ENCODE data around the gene CDR2. TPM values are rescaled to one million over a fixed set of nuclear protein-coding genes. Genes with fewer than 3 reads are reported as not detected.
A peak's percentile ranks its signal among the peaks of the same experiment; 100 is the strongest.
"Not testable (repeated sequence)": the region's sequence is repeated elsewhere in the genome, so short reads cannot be mapped to it uniquely, and the experiment has no call there.

The CDR2 gene
- total RNA-seq, 4 donors from 2014 or later: 10.7 to 37.1 (median 21.6) TPM

DNA sequence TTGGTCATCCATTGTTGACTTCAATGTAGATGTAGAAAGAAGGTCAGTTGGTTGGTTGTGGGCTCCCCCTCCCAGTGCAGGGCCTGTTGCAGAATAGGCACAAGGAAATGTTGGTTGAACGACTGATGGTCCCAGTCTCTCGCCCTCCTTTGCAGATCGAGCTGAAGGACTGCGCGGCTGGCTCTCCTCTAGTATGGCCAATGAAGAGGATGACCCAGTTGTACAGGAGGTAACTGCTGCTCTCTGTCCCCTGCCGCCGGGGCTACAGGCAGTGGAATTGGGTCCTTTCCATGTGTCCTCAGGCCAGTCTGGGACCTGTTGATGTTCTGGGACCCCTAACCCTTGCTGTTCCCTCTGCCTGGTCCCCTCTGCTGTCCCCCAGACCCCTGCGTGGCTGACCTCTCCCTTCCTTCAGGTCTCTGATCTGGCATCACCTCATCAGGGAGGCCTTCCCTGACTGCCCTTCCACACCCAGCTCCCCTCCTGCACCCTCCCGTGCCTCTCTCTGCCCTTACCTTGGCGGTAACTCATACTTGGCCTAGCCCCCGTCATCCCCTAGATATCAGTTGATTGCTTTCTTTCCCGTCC is 71.5 kb downstream of the CDR2 start:
- Histone ChIP-seq H3K4me1 (peaks cover 37% of the 10 kb centered on the region), H3K9me3 (no peaks in the 10 kb centered on the region), H3K4me3 (no peak overlapping the region), H3K27ac (no peak overlapping the region), H3K27me3 (no peaks in the 10 kb centered on the region), H3K36me3 (peaks cover 33% of the 10 kb centered on the region)
- no peak for DNase-seq (ENCODE audit: low spot score in 2 of 2)
- 95% methylated on average over 12 of the region's 12 CpGs for WGBS
- TF ChIP-seq EP300 (IDR thresholded peaks at IDR 0.05) (no peak), POLR2A (IDR thresholded peaks at IDR 0.05) (no peak), POLR2AphosphoS5 (IDR thresholded peaks at IDR 0.05) (no peak)
- TF ChIP-seq, protein P1, sequence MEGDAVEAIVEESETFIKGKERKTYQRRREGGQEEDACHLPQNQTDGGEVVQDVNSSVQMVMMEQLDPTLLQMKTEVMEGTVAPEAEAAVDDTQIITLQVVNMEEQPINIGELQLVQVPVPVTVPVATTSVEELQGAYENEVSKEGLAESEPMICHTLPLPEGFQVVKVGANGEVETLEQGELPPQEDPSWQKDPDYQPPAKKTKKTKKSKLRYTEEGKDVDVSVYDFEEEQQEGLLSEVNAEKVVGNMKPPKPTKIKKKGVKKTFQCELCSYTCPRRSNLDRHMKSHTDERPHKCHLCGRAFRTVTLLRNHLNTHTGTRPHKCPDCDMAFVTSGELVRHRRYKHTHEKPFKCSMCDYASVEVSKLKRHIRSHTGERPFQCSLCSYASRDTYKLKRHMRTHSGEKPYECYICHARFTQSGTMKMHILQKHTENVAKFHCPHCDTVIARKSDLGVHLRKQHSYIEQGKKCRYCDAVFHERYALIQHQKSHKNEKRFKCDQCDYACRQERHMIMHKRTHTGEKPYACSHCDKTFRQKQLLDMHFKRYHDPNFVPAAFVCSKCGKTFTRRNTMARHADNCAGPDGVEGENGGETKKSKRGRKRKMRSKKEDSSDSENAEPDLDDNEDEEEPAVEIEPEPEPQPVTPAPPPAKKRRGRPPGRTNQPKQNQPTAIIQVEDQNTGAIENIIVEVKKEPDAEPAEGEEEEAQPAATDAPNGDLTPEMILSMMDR (IDR thresholded peaks at IDR 0.05): no peak

DNA sequence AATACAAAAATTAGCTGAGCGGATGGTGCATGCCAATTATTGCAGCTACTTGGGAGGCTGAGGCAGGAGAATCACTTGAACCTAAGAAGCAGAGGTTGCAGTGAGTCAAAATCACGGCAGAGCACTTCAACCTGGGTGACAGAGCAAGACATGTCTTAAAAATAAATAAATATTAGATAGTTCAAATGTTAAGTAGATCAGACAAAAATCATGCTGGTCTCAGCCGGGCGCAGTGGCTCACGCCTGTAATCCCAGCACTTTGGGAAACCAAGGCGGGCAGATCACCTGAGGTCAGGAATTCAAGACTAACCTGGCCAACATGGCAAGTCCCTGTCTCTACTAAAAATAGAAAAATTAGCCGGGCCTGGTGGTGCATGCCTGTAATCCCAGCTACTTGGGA is 73.0 kb downstream of the CDR2 start:
- H3K4me3 ChIP-seq; DNase-seq (ENCODE audit: low spot score in 2 of 2); H3K9me3 ChIP-seq; H3K27me3 ChIP-seq; H3K27ac ChIP-seq: not testable (repeated sequence)
- peaks cover 43% of the 10 kb centered on the region for H3K4me1 ChIP-seq
- H3K36me3 ChIP-seq: peaks cover 19% of the 10 kb centered on the region
- WGBS: 90% methylated on average over 7 of the region's 7 CpGs

DNA sequence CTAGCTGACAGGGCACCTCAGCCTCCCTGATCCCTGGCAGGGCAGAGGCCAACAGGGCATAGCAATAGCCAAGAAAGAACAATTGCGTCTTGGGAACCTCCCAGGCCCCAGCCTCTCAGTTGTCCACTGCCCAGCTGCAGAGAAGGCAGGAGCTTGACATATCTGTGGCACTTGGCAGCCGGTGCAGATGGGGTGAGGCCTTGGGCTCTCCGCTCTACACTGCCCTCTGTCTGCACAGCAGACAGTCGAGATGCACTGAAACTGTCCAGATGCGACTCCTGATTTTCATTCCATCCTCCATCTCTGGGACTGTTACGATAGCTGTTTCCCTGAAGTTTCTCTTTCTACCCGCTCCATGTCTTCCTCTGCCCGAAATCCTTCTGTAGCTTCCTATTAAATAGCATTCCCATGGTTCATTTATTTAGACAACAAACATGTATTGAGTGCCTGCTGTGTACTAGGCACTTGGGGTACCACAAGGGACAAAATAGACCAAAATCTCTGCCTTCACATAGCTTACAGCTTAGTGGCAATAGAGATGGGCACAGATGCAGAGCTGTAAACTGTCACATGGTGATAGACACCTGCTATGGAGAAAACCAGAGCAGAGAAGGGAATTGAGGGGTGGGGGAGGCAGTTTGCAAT is 73.9 kb downstream of the CDR2 start:
- Histone ChIP-seq H3K27ac (no peak overlapping the region), H3K36me3 (peaks cover 10% of the 10 kb centered on the region), H3K9me3 (no peaks in the 10 kb centered on the region), H3K27me3 (no peaks in the 10 kb centered on the region), H3K4me1 (peaks cover 47% of the 10 kb centered on the region), H3K4me3 (no peak overlapping the region)
- WGBS: 37% methylated on average over 8 of the region's 8 CpGs
- DNase-seq (ENCODE audit: low spot score in 2 of 2): no peak
- TF ChIP-seq, protein P1 (IDR thresholded peaks at IDR 0.05): peak in 1 of 2 donors; percentile 72
- no peak for TF ChIP-seq EP300 (IDR thresholded peaks at IDR 0.05)

DNA sequence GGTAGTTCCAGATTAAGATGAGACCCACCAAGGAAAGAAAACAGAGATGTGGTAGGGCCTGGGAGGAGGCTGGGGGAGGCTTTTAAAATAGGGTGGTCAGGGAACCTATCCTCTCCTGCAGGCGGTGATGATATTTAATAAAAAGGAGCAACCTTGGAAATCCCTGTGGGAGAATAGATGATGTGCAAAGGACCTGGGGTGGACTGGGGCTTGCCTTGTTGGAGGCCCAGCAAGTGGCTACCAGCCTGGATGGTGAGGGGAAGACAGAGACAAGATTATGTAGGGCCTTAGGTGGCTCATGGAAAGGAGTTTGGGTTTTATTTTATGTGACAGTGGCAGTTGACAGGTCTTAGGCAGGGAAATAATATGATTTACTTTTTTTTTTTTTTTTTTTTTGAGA is 75.4 kb downstream of the CDR2 start:
- Histone ChIP-seq H3K27me3 (no peaks in the 10 kb centered on the region), H3K36me3 (peaks cover 8% of the 10 kb centered on the region), H3K4me3 (no peak overlapping the region), H3K4me1 (peaks cover 47% of the 10 kb centered on the region), H3K27ac (no peak overlapping the region), H3K9me3 (no peaks in the 10 kb centered on the region)
- no peak for DNase-seq (ENCODE audit: low spot score in 2 of 2)
- TF ChIP-seq POLR2AphosphoS5 (IDR thresholded peaks at IDR 0.05) (no peak), EP300 (IDR thresholded peaks at IDR 0.05) (no peak), POLR2A (IDR thresholded peaks at IDR 0.05) (no peak)
- TF ChIP-seq, protein P1 (IDR thresholded peaks at IDR 0.05): no peak
- 93% methylated on average over 1 of the region's 1 CpG for WGBS

DNA sequence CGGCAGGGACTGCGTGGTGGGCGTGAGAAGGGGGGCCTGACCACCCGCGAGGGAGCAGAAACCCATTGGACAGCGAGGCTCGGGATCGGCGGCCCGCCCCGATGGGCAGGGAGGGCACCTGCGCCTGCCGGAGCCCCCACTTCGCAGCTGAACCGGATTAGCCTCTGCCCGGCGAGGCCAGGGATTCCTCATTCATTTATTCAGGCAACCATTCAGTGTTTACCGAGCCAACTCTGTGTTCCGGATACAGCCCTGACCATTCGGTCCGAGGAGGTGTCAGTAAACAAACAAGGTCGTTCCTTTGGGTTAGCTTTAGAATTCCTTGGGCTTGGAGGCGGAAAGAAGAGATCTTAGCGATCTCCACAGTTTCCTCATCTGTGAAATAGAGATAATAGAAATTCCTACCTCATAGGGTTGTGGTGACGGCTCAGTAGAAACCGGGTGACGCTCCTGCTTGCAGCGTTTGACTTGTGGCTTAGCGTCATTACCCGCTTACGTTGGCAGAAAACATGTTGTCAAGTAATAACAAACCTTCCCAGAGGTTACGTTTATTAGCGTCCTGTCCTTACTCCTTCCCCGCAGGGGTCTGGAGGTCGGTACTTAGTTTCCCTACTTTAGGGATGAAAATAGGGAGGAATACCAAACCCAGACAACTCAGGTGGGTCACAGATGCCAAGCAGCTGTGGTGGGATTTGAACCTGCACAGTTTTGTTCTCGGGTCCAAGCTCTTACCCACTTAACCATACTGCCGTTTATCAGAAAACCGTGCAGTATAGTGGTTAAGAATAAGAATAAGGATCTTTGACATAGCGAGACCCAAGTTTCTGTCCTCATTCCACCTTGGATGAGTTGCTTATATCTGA is 76.3 kb downstream of the CDR2 start:
- H3K27me3 ChIP-seq: no peaks in the 10 kb centered on the region
- TF ChIP-seq EP300 (IDR thresholded peaks at IDR 0.05) (no peak), POLR2A (IDR thresholded peaks at IDR 0.05) (no peak), POLR2AphosphoS5 (IDR thresholded peaks at IDR 0.05) (peak in 2 of 3 donors; percentile 74 to 80)
- TF ChIP-seq, protein P1 (IDR thresholded peaks at IDR 0.05): no peak
- no peak for DNase-seq (ENCODE audit: low spot score in 2 of 2)
- H3K27ac ChIP-seq: peak overlapping the region; percentile 96
- peaks cover 47% of the 10 kb centered on the region for H3K4me1 ChIP-seq
- peak overlapping the region; percentile 89 for H3K4me3 ChIP-seq
- H3K36me3 ChIP-seq: peaks cover 5% of the 10 kb centered on the region
- under 1% methylated on average over 24 of the region's 39 CpGs for WGBS
- no peaks in the 10 kb centered on the region for H3K9me3 ChIP-seq

All from suprapubic skin (tissue), 4 donors.